Eye (tissue), 1 donor: Measurements from ENCODE around the gene MAGEA9B.
"Not testable (repeated sequence)": the region's sequence is repeated elsewhere in the genome, so short reads cannot be mapped to it uniquely, and the experiment has no call there.

Experiments used
- DNase-seq: peaks from one replicate; pipeline ENCODE4 v3.0.0-alpha.2; 2015

Gene MAGEA9B

DNA sequence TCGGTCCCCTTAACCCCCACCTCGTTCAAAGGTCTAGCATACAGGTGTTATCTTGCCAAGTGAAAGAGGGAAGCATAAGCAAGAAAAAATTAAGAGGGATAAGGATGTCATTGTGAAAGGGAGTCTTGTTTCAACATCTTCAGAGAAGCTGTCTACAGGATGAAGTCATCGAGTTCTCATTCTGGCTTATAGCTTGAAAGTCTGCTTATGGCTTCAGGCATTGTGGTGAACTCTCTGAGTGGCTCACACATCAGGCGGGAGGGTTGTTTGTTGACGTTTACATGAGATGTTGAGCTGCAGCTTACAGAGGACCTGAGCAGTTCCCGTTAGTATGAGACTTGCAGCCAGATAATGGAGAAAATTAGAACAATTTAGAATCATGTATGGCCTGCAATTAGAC, 16.6 kb downstream of the MAGEA9B start:
- peak; percentile 3 for DNase-seq

DNA sequence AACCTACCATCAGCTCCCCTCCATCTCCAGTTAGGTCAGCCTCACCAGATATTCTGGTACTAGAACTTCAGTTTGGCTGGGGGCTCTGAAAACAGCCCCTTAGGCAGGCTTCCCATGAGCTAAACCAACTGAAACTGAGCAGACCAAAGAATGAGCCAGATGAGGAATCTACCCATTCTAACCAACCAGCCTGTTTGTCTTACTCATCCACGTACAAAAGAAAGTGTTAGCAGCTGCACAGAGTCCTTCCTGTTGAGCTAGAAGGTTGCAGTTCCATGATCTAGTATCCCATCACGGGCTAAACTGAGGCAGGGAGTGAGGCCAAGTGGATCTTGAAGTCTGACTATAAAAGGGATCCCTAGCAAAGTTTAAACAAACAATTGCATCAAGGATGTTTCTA, 17.5 kb downstream of the MAGEA9B start:
- DNase-seq, result no peak

DNA sequence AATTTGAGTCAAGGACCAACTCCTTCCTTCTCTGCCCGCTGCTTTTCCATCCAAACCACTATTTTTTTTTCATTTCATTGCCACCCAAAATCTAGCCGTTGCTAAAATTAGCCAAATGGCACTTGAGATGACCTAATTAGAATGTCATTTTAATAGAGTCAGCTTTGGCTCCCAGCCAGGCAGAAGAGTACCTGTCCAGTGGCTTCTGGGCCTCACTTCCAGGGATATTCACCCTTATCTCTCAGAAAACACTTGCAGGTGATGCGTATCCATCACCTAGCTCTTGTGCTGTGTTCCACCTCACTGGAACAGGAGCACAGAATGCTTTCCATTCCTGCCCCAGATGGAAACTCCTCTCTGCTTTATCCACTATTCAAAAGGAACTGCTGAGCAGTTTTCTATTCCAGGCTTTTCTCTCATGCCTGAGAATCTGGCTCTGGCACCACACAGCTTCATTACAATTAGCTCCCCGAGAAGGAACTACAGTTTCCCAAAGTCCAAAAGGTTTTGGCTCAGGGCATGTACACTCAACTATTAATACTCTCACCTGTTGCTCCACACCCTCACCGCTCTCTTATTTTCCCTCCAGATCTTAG, 18.5 kb downstream of the MAGEA9B start:
- DNase-seq, result no peak

DNA sequence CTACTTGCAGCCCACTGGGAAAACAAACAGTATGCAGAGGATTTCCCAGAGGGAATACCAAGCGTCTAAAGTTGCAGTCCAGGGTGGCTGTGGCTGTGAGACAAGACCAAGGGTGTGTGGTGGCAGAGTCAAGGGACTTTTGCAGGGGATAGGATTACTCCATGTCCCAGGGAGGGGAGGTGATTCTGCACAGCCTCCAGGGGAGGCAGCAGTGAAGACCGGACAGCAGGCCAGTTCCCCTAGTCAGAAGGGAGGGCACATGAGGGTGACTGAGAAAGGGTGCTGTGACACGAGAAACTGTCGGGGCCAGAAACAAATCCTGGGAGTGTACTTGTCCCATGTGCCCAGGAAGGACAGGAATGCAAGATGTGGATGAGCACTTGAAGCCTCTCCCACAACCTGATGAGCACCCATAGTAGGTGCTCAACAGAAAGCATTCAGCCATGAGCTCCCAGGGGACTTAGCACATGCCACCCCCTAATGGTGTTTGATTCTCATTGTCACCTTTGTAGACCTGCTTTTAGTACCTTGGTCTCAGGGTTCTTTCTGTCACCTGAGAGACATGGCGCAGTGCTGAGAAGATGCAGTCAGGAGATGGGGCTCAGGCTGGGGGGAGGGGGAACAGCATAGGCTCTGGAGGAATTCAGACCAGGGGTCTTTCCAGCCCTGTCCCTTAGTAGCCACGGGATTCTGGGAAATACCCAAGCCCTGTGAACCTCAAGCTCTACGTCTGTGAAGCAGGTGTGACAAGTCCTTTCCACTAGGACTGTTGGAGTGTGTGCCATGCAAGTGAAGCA, 19.4 kb downstream of the MAGEA9B start:
- DNase-seq, result no peak

DNA sequence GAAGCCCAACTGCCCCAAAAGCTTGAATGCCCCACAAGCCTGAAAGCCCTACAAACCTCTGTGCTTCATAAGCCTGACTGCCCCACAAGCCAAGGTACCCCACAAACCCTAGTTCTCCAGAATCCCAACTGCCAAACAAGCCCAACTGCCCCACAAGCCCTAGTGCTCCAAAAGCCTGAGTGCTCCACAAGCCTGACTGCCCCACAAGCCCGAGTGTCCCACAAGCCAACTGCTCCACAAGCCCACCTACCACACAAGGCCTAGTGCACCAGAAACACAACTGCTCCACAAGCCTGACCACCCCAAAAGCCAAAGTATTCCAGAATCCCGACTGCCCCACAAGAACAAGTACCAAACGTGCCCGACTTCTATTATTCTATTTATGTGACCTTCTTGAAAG, 23.9 kb downstream of the MAGEA9B start:
- DNase-seq, result no peak

DNA sequence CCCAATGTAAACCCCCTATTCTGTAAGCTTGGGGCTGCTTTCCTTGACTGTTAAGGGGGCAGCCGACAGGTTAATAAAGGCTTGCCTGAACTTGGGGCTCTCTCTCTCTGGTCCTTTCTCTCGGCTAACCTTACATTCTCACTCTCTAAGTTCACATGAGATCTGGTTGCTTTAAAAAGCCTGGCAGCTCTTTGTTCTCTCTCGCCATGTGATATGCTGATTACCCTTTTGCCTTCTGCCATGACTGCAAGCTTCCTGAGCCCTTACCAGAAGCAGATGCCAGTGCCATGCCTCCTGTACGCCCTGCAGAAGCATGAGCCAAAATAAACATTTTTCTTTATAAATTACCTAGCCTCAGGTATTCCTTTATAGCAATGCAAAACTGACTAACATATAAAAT, 32.0 kb downstream of the MAGEA9B start:
- not testable (repeated sequence) for DNase-seq

DNA sequence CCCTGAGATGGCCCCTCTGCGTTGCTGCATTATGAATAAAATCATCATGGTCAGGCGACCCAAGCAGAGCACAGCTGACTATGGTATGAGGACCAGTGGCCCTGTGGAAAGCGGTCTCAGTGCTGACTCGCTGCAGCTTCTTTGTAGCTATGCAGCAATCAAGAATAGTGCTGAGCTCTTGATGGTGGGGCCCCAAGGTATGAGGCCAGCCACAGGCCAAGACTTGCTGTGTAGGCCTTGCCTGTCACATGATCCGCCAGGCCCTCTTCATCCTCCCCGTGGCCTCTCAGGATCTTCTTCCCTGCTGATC, 35.4 kb downstream of the MAGEA9B start:
- DNase-seq, result not testable (repeated sequence)

DNA sequence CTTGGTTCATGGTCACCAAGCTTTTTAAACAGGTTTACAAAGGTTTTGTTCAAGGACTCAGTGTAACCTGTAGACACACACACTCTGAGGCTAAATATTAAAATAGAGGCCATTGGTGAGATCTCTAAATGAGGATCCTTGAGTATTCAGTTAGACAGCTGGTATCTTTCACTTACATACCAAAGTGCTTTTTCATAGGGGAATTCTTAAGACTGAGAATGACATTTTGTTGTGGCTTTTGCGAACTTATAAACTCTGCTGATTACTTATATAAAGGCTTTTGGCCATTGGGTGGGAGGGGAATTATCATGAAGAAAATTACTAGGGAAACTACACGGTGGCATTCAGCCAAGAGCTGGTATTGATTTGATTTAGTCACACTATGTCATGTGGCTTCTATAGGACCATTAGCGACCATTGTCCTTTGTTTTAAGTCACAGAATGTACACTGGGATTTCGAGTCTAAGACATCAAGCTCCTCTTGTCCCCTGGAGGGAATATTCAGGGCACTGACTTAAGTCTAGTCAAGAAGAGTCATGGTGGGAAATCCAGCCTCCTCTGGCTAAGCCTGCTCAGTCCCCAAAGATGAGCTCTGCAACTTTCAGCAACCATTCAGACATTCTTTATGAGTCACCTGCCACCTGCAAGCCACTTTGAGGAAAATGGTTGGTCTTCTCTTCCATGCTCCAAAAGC, 35.9 kb downstream of the MAGEA9B start:
- DNase-seq, result not testable (repeated sequence)

DNA sequence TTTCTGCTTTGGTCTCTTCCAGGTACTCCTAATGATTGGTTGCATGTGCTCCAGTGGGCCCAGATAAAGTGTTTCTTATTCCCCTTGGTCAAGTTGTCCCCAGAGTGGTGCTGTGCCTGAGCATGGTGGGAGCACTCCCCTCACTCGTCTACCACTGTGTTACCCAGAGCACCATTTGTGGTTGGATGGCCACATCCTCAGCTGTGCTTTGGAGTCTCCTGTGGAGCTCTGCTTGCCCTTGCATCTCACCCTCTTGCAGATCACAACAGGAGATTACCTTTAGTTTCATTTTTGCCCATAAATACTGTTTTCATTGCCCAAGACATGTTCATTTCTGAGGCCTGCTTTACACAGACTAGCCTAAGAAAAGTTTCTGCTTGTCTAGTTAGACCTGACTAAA, 36.8 kb downstream of the MAGEA9B start:
- not testable (repeated sequence) for DNase-seq

DNA sequence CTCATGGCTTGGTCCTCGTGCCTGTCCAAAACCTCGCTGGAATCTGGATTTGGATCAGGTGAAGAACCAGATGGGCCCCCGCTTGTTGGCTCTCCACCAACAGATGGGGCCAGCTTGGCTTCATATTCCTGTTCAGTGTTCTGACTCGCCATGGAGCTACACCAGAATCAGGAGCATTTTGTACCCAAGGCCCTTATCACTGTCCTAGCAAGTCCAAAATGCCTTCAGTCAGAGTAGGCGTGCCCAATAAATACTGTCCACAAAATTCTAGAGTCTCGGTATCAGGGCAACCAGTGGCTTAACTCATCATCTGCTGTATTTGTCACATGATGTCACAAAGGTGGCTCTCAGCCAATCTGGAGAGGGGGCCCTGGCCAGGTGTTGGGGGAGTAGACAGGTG, 37.6 kb downstream of the MAGEA9B start, which contains the start of gene HSFX3:
Gene HSFX3, minus strand, starts transcription at position 224 of the 400 bp plus-strand sequence. Its CDS starts 72 bp downstream, at position 152.
- not testable (repeated sequence) for DNase-seq

DNA sequence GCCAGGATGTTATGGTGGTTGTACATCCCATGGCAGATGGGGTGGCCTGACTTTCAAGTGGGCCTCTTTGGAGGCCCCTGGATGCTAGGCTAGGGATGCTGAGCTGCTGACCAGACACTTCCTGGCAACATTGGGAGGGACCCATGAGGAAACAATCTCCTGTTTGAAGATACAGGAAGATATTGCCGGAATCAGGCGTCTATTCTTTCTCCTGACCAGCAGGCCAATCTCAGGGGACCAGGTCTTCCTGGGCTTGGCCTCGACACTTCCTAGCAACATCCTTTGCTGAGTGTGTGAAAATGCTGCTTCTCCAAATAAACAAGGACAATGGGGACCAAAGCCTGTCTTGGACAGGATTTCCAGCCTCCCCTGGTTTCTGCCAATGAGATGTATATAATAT, 39.5 kb downstream of the MAGEA9B start:
- DNase-seq, result not testable (repeated sequence)

DNA sequence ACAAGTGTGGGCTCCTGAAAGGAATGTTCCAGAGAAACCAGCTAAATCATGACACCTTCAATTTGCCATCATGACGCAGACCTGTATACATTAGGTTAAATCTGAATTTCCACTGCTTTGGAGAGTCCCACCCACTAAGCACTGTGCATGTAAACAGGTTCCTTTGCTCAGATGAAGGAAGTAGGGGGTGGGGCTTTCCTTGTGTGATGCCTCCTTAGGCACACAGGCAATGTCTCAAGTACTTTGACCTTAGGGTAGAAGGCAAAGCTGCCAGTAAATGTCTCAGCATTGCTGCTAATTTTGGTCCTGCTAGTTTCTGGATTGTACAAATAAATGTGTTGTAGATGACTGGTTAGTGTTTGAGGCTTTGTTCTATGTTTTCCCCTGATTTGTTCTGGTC, 40.3 kb downstream of the MAGEA9B start:
- DNase-seq, result not testable (repeated sequence)

DNA sequence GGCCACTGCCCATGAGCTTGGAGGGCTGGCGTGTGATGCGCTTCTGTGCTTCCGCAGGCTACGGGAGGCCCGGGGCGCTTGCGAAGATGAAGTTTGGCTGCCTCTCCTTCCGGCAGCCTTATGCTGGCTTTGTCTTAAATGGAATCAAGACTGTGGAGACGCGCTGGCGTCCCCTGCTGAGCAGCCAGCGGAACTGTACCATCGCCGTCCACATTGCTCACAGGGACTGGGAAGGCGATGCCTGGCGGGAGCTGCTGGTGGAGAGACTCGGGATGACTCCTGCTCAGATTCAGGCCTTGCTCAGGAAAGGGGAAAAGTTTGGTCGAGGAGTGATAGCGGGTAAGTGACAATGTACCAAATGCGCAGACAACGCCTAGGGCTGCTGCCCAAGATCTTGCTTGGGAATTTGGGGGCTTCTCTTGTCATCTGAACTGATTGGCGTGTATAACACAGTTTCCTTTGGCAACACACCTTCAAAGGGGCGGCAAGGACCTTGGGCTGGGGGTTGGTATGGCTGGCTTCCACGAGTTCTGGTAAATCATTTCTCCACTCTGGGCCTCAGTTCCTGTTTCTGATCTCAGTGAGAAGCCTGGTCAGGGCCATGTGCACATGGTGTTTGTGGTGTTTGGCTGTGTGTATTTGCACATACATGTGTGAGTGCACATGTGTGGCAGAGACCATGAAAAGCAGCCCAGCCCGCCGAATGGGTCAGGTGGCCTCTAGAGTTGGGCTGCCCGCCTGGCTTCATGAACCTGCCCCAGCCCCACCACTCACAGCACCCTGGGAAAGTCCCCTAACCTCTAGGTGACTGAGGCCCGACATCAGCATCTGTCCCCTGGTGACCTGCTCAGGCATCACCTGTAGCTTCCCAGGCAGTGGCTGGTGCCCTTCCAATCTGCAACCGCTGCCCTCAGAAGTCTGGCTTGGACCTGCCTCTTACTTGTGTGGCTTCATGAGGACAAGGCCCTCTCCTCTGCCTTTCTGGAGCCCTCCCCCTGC, 41.4 kb downstream of the MAGEA9B start:
- DNase-seq, result not testable (repeated sequence)

DNA sequence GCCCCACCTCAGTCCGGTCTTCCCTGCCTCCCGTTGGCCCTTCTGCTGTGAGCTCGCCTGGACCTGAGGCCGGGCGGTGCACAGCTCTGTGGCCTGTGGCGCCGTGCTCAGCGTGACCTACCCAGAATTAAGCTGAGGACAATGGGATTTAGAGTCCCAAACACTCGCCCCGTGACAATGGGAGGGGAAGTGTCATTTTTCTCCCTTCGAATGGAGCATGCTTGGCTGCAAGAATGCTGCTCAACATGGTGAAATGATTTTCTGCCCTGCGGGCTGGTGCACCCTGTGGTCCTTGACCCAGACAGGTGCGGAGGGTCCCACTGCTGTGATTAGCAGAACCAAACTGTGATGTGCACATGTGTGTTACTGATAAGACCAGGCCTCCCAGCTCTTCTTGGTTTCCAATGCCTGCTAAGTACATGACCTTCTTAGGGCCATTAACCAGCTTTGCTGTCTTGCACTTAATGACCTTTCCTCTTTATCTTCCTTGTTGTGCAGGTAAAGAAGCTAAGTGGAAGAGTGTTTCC, 45.7 kb downstream of the MAGEA9B start:
- DNase-seq, result no peak

DNA sequence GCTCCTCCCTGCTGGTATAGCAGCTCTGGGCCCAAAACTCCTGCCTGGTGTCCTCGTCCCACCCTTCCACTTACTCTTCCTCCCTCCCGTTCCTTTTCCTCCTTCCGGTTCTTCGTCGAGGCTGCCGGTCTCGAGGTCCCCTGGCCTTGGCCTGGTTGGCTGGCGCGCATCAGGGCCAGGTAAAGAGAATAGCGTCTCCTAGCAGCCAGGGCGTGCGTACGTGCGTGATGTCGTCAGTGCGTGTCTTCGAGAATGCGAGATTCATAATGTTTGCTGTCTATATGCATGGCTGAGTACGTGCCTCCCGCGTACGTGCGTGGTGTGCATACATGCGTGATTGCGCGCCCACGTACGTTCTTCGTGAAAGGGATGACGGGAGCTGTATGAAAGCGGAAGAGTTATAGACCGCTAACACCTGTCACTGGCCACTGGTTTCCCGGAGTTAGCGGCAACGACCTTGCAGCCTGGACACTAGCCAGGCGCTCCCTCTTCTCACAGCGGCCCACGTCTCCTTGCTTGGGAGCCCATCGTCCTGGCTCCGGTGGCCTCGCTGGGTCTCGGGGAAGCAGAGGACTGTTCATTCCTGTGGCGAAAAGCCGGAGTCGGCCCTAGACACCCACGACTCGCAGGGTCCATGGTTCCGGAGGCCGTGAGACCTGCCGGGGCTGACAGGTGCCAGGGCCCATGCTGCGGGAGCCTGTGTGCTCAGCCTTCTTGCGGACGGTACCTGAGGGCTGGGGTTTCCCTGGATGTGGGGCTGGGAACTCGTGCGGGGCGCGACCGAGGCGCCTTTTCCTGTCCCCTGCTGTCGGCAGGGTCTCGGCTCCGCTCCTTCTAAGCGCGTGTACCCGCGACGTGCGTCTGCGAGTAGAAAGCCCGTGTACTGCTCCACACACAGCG, 46.4 kb downstream of the MAGEA9B start, which contains the start of gene EOLA1:
Gene EOLA1, plus strand, starts transcription at position 392 of the 900 bp plus-strand sequence. CDS start 4,619 bp downstream, outside the sequence.
- no peak for DNase-seq

DNA sequence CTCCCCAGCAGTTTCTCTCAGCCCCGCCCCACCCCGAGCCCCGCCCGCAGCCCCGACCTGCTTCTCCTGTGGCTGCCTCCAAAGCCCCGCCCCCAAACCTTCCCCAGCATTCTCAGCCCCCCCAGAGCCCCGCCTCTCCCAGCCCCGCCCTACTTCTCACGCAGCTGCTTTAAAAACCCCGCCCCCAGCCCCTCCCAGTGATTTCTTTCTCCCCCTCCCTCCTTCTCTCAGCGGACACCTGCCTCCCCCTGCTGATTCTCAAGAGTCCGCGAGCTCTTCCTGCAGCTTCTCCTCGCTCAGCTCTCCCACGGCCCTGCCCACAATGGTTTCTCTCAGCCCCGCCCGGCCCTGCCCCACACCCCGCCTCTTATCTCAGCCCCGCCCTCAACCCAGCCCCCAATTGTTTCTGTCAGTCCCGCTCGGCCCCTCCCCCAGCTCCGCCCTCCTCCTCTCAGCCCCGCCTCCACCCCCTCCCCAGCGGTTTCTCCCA, 47.1 kb downstream of the MAGEA9B start:
- DNase-seq, result peak; percentile 95

DNA sequence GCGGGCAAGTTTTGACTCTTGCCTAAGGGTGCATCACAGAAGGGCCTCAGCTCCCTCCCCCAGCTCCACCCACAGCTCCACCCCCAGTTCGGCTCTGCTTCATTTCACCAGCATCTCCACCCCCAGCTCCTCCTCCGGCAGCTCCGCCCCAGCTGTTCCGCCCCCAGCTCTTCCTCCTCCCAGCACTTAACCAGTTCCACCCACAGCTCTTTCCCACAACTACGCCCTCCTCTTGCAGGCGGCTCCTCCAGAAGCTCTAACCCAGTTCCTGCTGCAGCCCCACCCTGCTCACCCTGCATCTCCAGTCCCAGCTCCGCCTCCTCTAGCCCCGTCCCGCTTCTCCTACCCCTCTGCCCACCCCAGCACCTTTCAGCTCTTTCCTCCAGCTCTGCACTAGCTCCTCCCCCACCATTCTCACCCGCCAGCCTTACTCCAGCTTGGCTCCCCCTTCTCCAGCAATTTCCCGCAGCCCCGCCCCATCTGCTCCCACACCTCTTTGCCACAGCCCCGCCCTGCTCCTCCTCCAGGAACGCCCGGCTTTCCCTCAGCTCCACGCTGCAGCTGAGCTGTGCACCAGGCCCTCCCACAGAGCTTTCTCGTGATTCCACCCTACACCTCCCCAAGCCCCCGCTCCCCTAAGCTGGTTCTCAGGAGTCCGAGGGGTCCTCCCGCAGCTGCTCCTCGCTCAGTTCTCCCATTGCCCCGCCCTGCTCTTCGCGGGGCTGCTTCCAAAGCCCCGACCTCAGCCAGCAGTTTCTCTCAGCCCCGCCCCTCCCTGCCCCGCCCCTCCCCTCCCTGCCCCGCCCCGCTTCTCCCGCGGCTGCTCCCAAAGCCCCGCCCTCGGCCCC, 47.8 kb downstream of the MAGEA9B start:
- DNase-seq, result peak; percentile 94

DNA sequence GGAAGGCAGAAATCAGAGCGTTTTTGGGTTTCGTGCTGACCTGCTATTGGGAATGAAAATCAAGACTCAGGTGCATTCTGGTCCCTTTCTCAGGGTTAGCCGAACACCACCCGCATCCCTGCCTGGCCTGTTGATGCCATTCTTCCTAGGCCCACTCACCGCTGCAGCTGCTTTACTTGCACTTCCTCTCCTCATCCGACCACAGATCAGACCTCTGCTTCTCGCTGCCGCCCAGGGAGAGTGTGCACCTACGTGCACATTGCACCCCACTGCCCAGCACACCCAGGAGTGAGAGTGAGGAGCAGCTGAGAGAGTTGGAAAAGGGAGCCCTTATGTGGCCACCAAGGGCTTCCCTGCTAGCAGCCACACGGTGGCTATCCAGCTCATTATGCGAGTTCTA, 49.8 kb downstream of the MAGEA9B start:
- not testable (repeated sequence) for DNase-seq

DNA sequence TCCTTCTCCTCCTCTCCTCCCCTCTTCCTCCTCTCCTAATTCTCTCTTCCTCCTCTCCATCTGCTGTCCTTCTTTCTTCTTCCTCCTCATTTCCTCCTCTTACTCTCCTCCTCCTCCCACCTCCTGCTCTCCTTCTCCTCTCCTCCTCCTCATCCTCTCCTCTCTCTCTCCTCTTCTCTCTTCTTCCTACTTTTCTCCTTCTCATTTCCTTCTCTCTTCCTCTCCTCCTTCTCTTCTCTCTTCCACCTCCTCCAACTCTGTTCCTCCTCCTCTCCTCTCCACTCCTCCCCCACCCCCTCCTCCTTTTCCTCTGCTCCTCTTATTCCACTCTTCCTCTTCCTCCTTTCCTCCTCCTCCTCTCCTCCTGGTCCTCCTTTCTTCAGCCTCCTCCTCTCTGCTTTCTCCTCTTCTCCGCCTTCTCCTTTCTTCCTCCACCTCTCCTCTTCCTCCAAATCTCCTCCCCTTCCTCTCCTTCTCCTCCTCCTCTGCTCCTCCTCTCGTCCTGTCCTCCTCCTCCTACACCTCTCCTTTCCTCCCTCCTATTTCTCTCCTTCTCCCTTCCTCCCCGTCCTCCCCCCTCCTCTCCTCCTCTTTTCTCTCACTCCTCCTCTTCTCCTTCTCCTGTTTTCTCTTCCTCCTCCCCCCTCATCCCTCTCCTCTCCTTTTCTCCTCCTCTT, 52.2 kb downstream of the MAGEA9B start:
- DNase-seq, result not testable (repeated sequence)
